Endodermal cell (in vitro differentiated cells): ENCODE results near the gene C1orf35. TPM values are rescaled to one million over a fixed set of nuclear protein-coding genes. Genes with fewer than 3 reads are reported as not detected.

ENCODE experiments used
- DNase-seq: peaks from one replicate; pipeline ENCODE4 v3.0.0-alpha.2; 2017
- H3K27ac ChIP-seq: 2 replicates; pipeline ENCODE4 v1.5.1; 2013; ENCODE audit warnings: mild to moderate bottlenecking, low read depth, low read length, moderate library complexity
- H3K27me3 ChIP-seq: 2 replicates; pipeline ENCODE4 v1.6.1; 2013; ENCODE audit warnings: mild to moderate bottlenecking, low read length, moderate library complexity; ENCODE audit not compliant: insufficient read depth, control insufficient read depth, poor library complexity, severe bottlenecking
- H3K36me3 ChIP-seq: 2 replicates; pipeline ENCODE4 v1.7.0; 2013; ENCODE audit warnings: mild to moderate bottlenecking, low read length, moderate library complexity; ENCODE audit not compliant: control insufficient read depth, insufficient read depth
- H3K4me1 ChIP-seq: one replicate; pipeline ENCODE4 v1.7.0; 2013; ENCODE audit warnings: low read length; ENCODE audit not compliant: control insufficient read depth, insufficient read depth
- H3K4me3 ChIP-seq: 2 replicates; pipeline ENCODE4 v1.5.1; 2013; ENCODE audit warnings: mild to moderate bottlenecking, low read length, moderate library complexity
- H3K9ac ChIP-seq: 2 replicates; pipeline ENCODE4 v1.6.1; 2013; ENCODE audit warnings: mild to moderate bottlenecking, low read length, moderate library complexity; ENCODE audit not compliant: poor library complexity, severe bottlenecking; ENCODE audit errors: extremely low read depth
- H3K9me3 ChIP-seq: 2 replicates; pipeline ENCODE4 v1.6.1; 2013; ENCODE audit warnings: mild to moderate bottlenecking, low read length, moderate library complexity; ENCODE audit not compliant: control insufficient read depth
- H3K27ac Mint-ChIP-seq: 2 replicates; pipeline ENCODE4 v1.8.0; 2020; ENCODE audit warnings: mixed read lengths
- H3K27me3 Mint-ChIP-seq: 2 replicates; pipeline ENCODE4 v1.8.0; 2021; ENCODE audit warnings: mild to moderate bottlenecking, mixed read lengths; ENCODE audit not compliant: insufficient read depth
- H3K36me3 Mint-ChIP-seq: 2 replicates; pipeline ENCODE4 v1.8.0; 2020; ENCODE audit warnings: low read depth, mixed read lengths
- H3K4me1 Mint-ChIP-seq: 2 replicates; pipeline ENCODE4 v1.8.0; 2020; ENCODE audit warnings: mixed read lengths
- H3K4me3 Mint-ChIP-seq: 2 replicates; pipeline ENCODE4 v1.8.0; 2020; ENCODE audit warnings: mild to moderate bottlenecking, moderate library complexity, mixed read lengths
- H3K9me3 Mint-ChIP-seq: 2 replicates; pipeline ENCODE4 v1.8.0; 2020; ENCODE audit warnings: mild to moderate bottlenecking, mixed read lengths
- WGBS, 2 experiments: methylation state at CpG; one replicate each; pipeline versions ENCODE4 v1.1.5 to v1.1.7; 2013; ENCODE audit warnings: missing lambda C conversion rate in 2 of 2, mixed read lengths in 1 of 2; ENCODE audit not compliant: insufficient coverage in 1 of 2, insufficient read length in 1 of 2; 5-methylcytosine and 5-hydroxymethylcytosine counted together
- total RNA-seq, 2 donors: library from RNA; stranded (reverse); fragmentation: NEBNext Ultra II Directional in 1 of 2; extraction: Animal tissue kit (Norgen Biotek cat#: 25700) in 1 of 2; gene quantifications; 2 replicates in 1 of 2; 3 replicates in 1 of 2; pipeline ENCODE4 v1.2.1, GENCODE V29; 2021
- TF ChIP-seq, protein P1 (sequence below): fragments of 200-600 bp; sonication (generic); conservative IDR thresholded peaks from 2 replicates; pipeline ENCODE4 v1.5.0; 2021; ENCODE audit warnings: antibody characterized with exemption, mild to moderate bottlenecking

Gene C1orf35
- total RNA-seq, 2 donors from 2014 or later = 31.6 to 34.0 TPM

DNA sequence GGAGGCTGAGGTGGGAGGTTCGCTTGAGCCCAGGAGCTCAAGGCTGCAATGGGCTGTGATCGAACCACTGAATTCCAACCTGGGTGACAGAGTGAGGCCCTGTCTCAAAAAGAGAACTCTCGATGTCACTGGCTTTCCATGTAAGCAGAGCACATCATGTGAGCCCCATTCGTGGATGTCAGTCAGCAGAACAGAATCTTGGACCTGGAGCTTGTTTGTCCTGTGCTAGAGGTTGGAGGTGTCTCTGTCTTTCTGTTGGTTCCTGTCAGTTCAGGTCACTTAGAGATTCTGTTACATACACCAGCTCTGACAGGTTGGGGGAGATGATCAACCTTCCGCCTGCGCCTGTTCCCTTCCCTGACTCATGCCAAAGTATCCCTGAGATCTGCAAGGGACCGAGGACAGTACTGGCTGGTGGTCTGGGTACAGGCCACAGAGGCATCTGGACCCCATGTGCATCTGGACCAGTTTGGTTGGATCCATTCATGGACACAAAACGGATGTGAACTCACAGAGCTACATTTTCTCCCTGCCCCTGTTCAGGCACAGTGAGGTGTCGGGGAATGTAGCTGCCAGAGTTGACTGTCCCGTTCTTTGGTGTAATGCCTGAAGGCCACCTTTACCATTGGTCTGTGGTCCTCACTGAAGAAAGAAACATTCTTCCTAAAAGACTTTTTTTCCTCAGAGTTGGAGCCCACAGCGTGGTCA lies 10.6 kb downstream of the C1orf35 start:
- Mint-ChIP-seq H3K36me3 (peaks cover 58% of the 10 kb centered on the region), H3K4me1 (peaks cover 29% of the 10 kb centered on the region), H3K27ac (no peak overlapping the region), H3K4me3 (no peak overlapping the region), H3K9me3 (peaks cover 8% of the 10 kb centered on the region), H3K27me3 (no peaks in the 10 kb centered on the region)
- Histone ChIP-seq H3K27me3 (no peaks in the 10 kb centered on the region), H3K27ac (no peak overlapping the region), H3K9me3 (no peaks in the 10 kb centered on the region), H3K4me1 (peaks cover 9% of the 10 kb centered on the region), H3K9ac (no peak overlapping the region), H3K4me3 (no peak overlapping the region), H3K36me3 (peaks cover 91% of the 10 kb centered on the region)
- WGBS, 2 experiments = 96 to 97% methylated on average over 9 to 11 of the region's 11 CpGs
- DNase-seq = peak; percentile 32
- TF ChIP-seq, protein P1, sequence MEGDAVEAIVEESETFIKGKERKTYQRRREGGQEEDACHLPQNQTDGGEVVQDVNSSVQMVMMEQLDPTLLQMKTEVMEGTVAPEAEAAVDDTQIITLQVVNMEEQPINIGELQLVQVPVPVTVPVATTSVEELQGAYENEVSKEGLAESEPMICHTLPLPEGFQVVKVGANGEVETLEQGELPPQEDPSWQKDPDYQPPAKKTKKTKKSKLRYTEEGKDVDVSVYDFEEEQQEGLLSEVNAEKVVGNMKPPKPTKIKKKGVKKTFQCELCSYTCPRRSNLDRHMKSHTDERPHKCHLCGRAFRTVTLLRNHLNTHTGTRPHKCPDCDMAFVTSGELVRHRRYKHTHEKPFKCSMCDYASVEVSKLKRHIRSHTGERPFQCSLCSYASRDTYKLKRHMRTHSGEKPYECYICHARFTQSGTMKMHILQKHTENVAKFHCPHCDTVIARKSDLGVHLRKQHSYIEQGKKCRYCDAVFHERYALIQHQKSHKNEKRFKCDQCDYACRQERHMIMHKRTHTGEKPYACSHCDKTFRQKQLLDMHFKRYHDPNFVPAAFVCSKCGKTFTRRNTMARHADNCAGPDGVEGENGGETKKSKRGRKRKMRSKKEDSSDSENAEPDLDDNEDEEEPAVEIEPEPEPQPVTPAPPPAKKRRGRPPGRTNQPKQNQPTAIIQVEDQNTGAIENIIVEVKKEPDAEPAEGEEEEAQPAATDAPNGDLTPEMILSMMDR = no peak

DNA sequence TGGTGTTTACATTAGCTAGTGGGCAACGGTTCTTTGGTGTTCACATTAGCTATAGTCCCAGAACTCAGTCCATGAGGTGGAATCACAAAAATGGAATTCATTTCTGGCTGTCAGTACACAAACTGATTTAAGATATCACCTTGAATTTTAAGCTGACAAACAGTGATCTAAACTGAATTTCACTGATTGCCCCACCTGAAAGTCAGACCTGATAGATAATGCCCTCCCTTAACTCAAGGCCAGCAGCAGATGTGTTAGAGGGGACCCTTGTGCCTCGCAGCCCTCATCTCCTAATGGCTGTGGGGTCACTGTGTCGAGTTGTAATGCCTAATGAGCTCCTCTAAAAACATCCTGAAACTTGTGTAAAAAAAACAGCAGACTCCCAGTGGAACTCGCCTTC lies 12.0 kb downstream of the C1orf35 start:
- whole genome bisulfite sequencing, 2 experiments = 92 to 93% methylated on average over 4 of the region's 4 CpGs

DNA sequence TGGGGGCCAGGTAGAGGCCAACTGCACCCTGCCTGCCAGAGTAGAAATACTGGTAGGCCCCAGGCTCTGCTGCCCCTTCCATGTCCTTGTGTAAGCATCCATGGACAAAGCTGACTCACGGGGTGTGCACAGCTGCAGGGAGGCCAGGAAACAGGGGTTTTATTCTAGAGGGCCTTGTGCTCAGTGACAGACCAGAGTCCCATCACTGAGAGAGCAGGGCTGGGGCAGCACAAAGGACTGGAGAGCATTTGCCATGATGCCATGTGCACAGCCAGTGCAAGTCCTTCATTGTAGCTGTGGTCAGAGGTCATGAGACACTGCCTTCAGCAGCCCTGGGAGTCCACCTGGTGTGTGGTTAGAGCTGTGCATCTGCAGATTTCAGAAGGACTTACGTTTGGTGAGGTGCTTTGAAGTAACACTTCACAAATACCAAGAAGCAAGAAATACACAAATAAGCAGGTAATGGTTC lies 12.5 kb downstream of the C1orf35 start:
- no peak overlapping the region for H3K4me3 Mint-ChIP-seq
- Histone ChIP-seq H3K27me3 (no peaks in the 10 kb centered on the region), H3K9me3 (no peaks in the 10 kb centered on the region), H3K9ac (no peak overlapping the region), H3K4me3 (no peak overlapping the region), H3K4me1 (peaks cover 24% of the 10 kb centered on the region), H3K27ac (no peak overlapping the region), H3K36me3 (peaks cover 80% of the 10 kb centered on the region)
- WGBS, 2 experiments = 86 to 95% methylated on average over 1 to 2 of the region's 2 CpGs
- TF ChIP-seq, protein P1 = no peak
- no peaks in the 10 kb centered on the region for H3K27me3 Mint-ChIP-seq
- H3K4me1 Mint-ChIP-seq = peaks cover 43% of the 10 kb centered on the region
- H3K36me3 Mint-ChIP-seq = peaks cover 53% of the 10 kb centered on the region
- H3K27ac Mint-ChIP-seq = peak overlapping the region; percentile 74
- peaks cover 8% of the 10 kb centered on the region for H3K9me3 Mint-ChIP-seq
- peak; percentile 40 for DNase-seq

More for the DNA sequence above, 12.0 kb downstream of the C1orf35 start:
- Histone ChIP-seq H3K9ac (no peak overlapping the region), H3K36me3 (peaks cover 84% of the 10 kb centered on the region), H3K27me3 (no peaks in the 10 kb centered on the region), H3K4me1 (peaks cover 20% of the 10 kb centered on the region), H3K9me3 (no peaks in the 10 kb centered on the region), H3K27ac (no peak overlapping the region), H3K4me3 (no peak overlapping the region)
- Mint-ChIP-seq H3K9me3 (peaks cover 8% of the 10 kb centered on the region), H3K27ac (peak overlapping the region; percentile 45), H3K27me3 (no peaks in the 10 kb centered on the region), H3K4me1 (peaks cover 38% of the 10 kb centered on the region), H3K36me3 (peaks cover 56% of the 10 kb centered on the region), H3K4me3 (no peak overlapping the region)
- TF ChIP-seq, protein P1 = no peak
- no peak for DNase-seq
